Skeletal muscle satellite cell (primary cell): Measurements from ENCODE around the gene VLDLR.
"Not testable (repeated sequence)": the region's sequence is repeated elsewhere in the genome, so short reads cannot be mapped to it uniquely, and the experiment has no call there.

ENCODE experiments used
- H3K27me3 ChIP-seq: 2 replicates; pipeline ENCODE4 v1.7.0; 2013; ENCODE audit warnings: low read length; ENCODE audit not compliant: control insufficient read depth, insufficient read depth
- H3K36me3 ChIP-seq: 2 replicates; pipeline ENCODE4 v1.7.0; 2013; ENCODE audit warnings: mild to moderate bottlenecking, control low read depth, low read length; ENCODE audit not compliant: insufficient read depth
- H3K4me1 ChIP-seq: 2 replicates; pipeline ENCODE4 v1.7.0; 2013; ENCODE audit warnings: low read length; ENCODE audit not compliant: control insufficient read depth, insufficient read depth
- H3K4me2 ChIP-seq: 2 replicates; pipeline ENCODE4 v1.7.0; 2013; ENCODE audit warnings: mild to moderate bottlenecking, low read length
- H3K4me3 ChIP-seq: 2 replicates; pipeline ENCODE4 v1.7.0; 2013; ENCODE audit warnings: low read length
- H3K9ac ChIP-seq: 2 replicates; pipeline ENCODE4 v1.7.0; 2013; ENCODE audit warnings: mild to moderate bottlenecking, low read depth, low read length, moderate library complexity
- H3K9me3 ChIP-seq: replicated peaks from 2 replicates; pipeline ENCODE4 v1.7.0; 2013; ENCODE audit warnings: mild to moderate bottlenecking, control low read depth, low read length

Gene VLDLR

GRCh38 chr9:2691626-2692025 is 70.0 kb downstream of the VLDLR start:
- H3K4me2 ChIP-seq: no peak overlapping the region

GRCh38 chr9:2693056-2693455 is 71.5 kb downstream of the VLDLR start:
- Histone ChIP-seq H3K36me3 (no peaks in the 10 kb centered on the region), H3K4me1 (peaks cover 6% of the 10 kb centered on the region), H3K9ac (no peak overlapping the region), H3K4me2 (no peak overlapping the region), H3K4me3 (no peak overlapping the region), H3K9me3 (no peaks in the 10 kb centered on the region), H3K27me3 (no peaks in the 10 kb centered on the region)

More at GRCh38 chr9:2691626-2692025, 70.0 kb downstream of the VLDLR start:
- Histone ChIP-seq H3K4me3 (no peak overlapping the region), H3K9me3 (no peaks in the 10 kb centered on the region), H3K36me3 (no peaks in the 10 kb centered on the region), H3K4me1 (peaks cover 6% of the 10 kb centered on the region), H3K27me3 (no peaks in the 10 kb centered on the region), H3K9ac (no peak overlapping the region)

GRCh38 chr9:2697492-2697891 is 75.9 kb downstream of the VLDLR start:
- no peak overlapping the region for H3K4me3 ChIP-seq
- no peak overlapping the region for H3K9ac ChIP-seq
- H3K4me1 ChIP-seq: no peaks in the 10 kb centered on the region
- no peaks in the 10 kb centered on the region for H3K9me3 ChIP-seq
- no peaks in the 10 kb centered on the region for H3K36me3 ChIP-seq
- no peak overlapping the region for H3K4me2 ChIP-seq
- H3K27me3 ChIP-seq: no peaks in the 10 kb centered on the region

- no peaks in the 10 kb centered on the region for H3K27me3 ChIP-seq
These were observed 78.8 kb downstream of the VLDLR start for GRCh38 chr9:2700398-2700797.

GRCh38 chr9:2700909-2701550 is 79.4 kb downstream of the VLDLR start:
- no peak overlapping the region for H3K4me2 ChIP-seq
- H3K9me3 ChIP-seq: no peaks in the 10 kb centered on the region
- no peaks in the 10 kb centered on the region for H3K4me1 ChIP-seq
- no peak overlapping the region for H3K9ac ChIP-seq
- no peaks in the 10 kb centered on the region for H3K36me3 ChIP-seq
- no peak overlapping the region for H3K4me3 ChIP-seq
- no peaks in the 10 kb centered on the region for H3K27me3 ChIP-seq

More at GRCh38 chr9:2700398-2700797, 78.8 kb downstream of the VLDLR start:
- no peak overlapping the region for H3K4me3 ChIP-seq
- H3K4me1 ChIP-seq: no peaks in the 10 kb centered on the region
- no peaks in the 10 kb centered on the region for H3K36me3 ChIP-seq
- H3K9ac ChIP-seq: no peak overlapping the region
- no peaks in the 10 kb centered on the region for H3K9me3 ChIP-seq
- H3K4me2 ChIP-seq: no peak overlapping the region

GRCh38 chr9:2704504-2704903 is 82.9 kb downstream of the VLDLR start:
- Histone ChIP-seq H3K4me1 (no peaks in the 10 kb centered on the region), H3K36me3 (no peaks in the 10 kb centered on the region), H3K9me3 (no peaks in the 10 kb centered on the region), H3K4me2 (no peak overlapping the region), H3K27me3 (no peaks in the 10 kb centered on the region), H3K4me3 (no peak overlapping the region), H3K9ac (no peak overlapping the region)

- not testable (repeated sequence) for H3K4me2 ChIP-seq, H3K9ac ChIP-seq, H3K4me1 ChIP-seq, H3K27me3 ChIP-seq, H3K4me3 ChIP-seq, H3K36me3 ChIP-seq, H3K9me3 ChIP-seq
These were observed 85.7 kb downstream of the VLDLR start for GRCh38 chr9:2707256-2707655.
